ENCODE results near the gene STK11. TPM values are rescaled to one million over a fixed set of nuclear protein-coding genes. Genes with fewer than 3 reads are reported as not detected.

STK11 gene
- total RNA-seq, 1 donor from 2014 or later, result 61.3 TPM

GRCh38 chr19:1173845-1174809, 31.5 kb upstream of the STK11 start, which contains the start of gene SBNO2:
Gene SBNO2, minus strand, starts transcription at chr19:1174268. Its CDS starts 19,992 bp downstream, at chr19:1154276.
- no peak for TF ChIP-seq CTCF (IDR thresholded peaks at IDR 0.05)
- Mint-ChIP-seq H3K27me3 (ENCODE audit: unreplicated experiment) (no peaks in the 10 kb centered on the region), H3K4me1 (ENCODE audit: unreplicated experiment) (peaks cover 57% of the 10 kb centered on the region), H3K4me3 (ENCODE audit: unreplicated experiment) (peak within 1 kb of the TSS; percentile 83), H3K27ac (ENCODE audit: unreplicated experiment) (peak within 1 kb of the TSS; percentile 92), H3K36me3 (ENCODE audit: unreplicated experiment) (no peaks in the 10 kb centered on the region), H3K9me3 (ENCODE audit: unreplicated experiment) (no peaks in the 10 kb centered on the region)
- peak; percentile 97 for DNase-seq (ENCODE audit: extremely low spot score, unreplicated experiment)

GRCh38 chr19:1177322-1178114, 28.1 kb upstream of the STK11 start:
- H3K27me3 Mint-ChIP-seq (ENCODE audit: unreplicated experiment), result no peaks in the 10 kb centered on the region
- H3K4me3 Mint-ChIP-seq (ENCODE audit: unreplicated experiment), result peak overlapping the region; percentile 55
- peak overlapping the region; percentile 94 for H3K27ac Mint-ChIP-seq (ENCODE audit: unreplicated experiment)
- no peak for DNase-seq (ENCODE audit: extremely low spot score, unreplicated experiment)
- no peaks in the 10 kb centered on the region for H3K36me3 Mint-ChIP-seq (ENCODE audit: unreplicated experiment)
- H3K4me1 Mint-ChIP-seq (ENCODE audit: unreplicated experiment), result peaks cover 47% of the 10 kb centered on the region
- H3K9me3 Mint-ChIP-seq (ENCODE audit: unreplicated experiment), result no peaks in the 10 kb centered on the region
- TF ChIP-seq CTCF (IDR thresholded peaks at IDR 0.05), result peak; percentile 52

GRCh38 chr19:1181606-1182005, 24.0 kb upstream of the STK11 start:
- no peaks in the 10 kb centered on the region for H3K27me3 Mint-ChIP-seq (ENCODE audit: unreplicated experiment)
- H3K4me1 Mint-ChIP-seq (ENCODE audit: unreplicated experiment), result peaks cover 54% of the 10 kb centered on the region
- no peak for DNase-seq (ENCODE audit: extremely low spot score, unreplicated experiment)
- peak overlapping the region; percentile 78 for H3K27ac Mint-ChIP-seq (ENCODE audit: unreplicated experiment)
- no peak overlapping the region for H3K4me3 Mint-ChIP-seq (ENCODE audit: unreplicated experiment)
- no peak for TF ChIP-seq CTCF (IDR thresholded peaks at IDR 0.05)
- H3K36me3 Mint-ChIP-seq (ENCODE audit: unreplicated experiment), result no peaks in the 10 kb centered on the region
- H3K9me3 Mint-ChIP-seq (ENCODE audit: unreplicated experiment), result no peaks in the 10 kb centered on the region

GRCh38 chr19:1182068-1182467, 23.5 kb upstream of the STK11 start:
- Mint-ChIP-seq H3K36me3 (ENCODE audit: unreplicated experiment) (no peaks in the 10 kb centered on the region), H3K27me3 (ENCODE audit: unreplicated experiment) (no peaks in the 10 kb centered on the region), H3K4me3 (ENCODE audit: unreplicated experiment) (no peak overlapping the region), H3K4me1 (ENCODE audit: unreplicated experiment) (peaks cover 49% of the 10 kb centered on the region), H3K27ac (ENCODE audit: unreplicated experiment) (peak overlapping the region; percentile 42), H3K9me3 (ENCODE audit: unreplicated experiment) (no peaks in the 10 kb centered on the region)
- TF ChIP-seq CTCF (IDR thresholded peaks at IDR 0.05), result no peak
- no peak for DNase-seq (ENCODE audit: extremely low spot score, unreplicated experiment)

GRCh38 chr19:1182727-1183126, 22.9 kb upstream of the STK11 start:
- no peak overlapping the region for H3K27ac Mint-ChIP-seq (ENCODE audit: unreplicated experiment)
- H3K27me3 Mint-ChIP-seq (ENCODE audit: unreplicated experiment), result no peaks in the 10 kb centered on the region
- peaks cover 43% of the 10 kb centered on the region for H3K4me1 Mint-ChIP-seq (ENCODE audit: unreplicated experiment)
- H3K9me3 Mint-ChIP-seq (ENCODE audit: unreplicated experiment), result no peaks in the 10 kb centered on the region
- H3K4me3 Mint-ChIP-seq (ENCODE audit: unreplicated experiment), result no peak overlapping the region
- no peaks in the 10 kb centered on the region for H3K36me3 Mint-ChIP-seq (ENCODE audit: unreplicated experiment)
- DNase-seq (ENCODE audit: extremely low spot score, unreplicated experiment), result no peak
- TF ChIP-seq CTCF (IDR thresholded peaks at IDR 0.05), result no peak

Measured in osteocyte (in vitro differentiated cells).